AG09309 (cell line): ENCODE measurements around the gene PTGDR2.
A peak's percentile ranks its signal among the peaks of the same experiment; 100 is the strongest.

Source experiments
- DNase-seq: peaks from one replicate; pipeline ENCODE4 v3.0.0-alpha.2; 2010; ENCODE audit warnings: low read depth
- H3K4me3 ChIP-seq: 2 replicates; pipeline ENCODE4 v1.5.1; 2011; ENCODE audit warnings: mild to moderate bottlenecking, low read depth, low read length, moderate library complexity; ENCODE audit not compliant: control insufficient read depth
- TF ChIP-seq, protein P1 (sequence below): IDR thresholded peaks from 2 replicates; pipeline ENCODE4 v1.5.1; 2011; ENCODE audit warnings: mild to moderate bottlenecking, low read depth, low read length, inconsistent platforms; ENCODE audit not compliant: insufficient read depth, control insufficient read depth; ENCODE audit errors: missing control alignments

Gene PTGDR2

DNA sequence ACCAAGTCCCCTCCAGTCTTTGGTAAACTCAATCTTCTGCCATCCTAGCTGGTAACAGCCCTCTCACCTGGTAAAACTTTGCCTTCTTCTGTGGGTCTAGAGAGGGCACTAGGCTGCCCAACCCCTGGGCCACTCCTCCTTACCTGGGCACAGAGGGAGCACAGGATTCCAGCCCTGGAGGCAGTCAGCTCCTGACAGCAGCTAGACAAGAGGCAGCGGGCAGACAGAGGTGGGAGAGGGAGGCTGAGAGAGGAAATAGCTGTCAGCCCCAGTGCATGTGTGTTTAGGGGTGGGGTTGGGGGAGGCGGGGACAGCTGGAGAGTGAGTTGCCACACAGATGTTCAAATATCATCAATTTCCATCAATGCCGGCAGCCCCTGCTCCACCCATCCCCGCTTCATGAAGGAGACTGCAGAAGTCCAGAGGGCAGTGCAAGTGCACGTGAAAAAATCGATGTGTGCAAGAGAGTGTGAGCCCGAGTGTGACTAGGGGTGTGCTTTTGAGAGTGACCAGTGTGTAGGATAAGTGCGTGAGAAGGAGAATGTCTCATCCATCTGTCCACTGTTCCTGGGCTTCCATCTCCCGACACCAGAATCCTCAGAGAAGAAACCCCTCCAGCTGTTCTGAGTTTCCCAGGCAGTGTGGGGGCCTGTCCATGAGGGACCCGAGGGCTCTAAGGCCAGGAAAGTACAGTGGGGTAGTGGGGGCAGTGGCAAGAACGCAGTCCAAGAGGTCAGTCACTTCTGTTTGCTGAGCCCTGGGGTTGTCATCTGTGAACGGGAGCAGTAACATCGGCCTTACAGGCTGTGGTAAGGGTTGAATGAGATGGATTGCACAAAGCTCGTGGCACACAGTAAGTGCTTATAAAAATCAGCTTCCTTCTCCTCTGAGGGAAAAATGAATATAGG, at the start of gene PTGDR2:
Gene PTGDR2 (minus strand): TSS at position 225 of the 908 bp plus-strand sequence. CDS start 2,228 bp downstream, outside the sequence.
- no peak for DNase-seq
- no peak within 1 kb of the TSS for H3K4me3 ChIP-seq
- TF ChIP-seq, protein P1, sequence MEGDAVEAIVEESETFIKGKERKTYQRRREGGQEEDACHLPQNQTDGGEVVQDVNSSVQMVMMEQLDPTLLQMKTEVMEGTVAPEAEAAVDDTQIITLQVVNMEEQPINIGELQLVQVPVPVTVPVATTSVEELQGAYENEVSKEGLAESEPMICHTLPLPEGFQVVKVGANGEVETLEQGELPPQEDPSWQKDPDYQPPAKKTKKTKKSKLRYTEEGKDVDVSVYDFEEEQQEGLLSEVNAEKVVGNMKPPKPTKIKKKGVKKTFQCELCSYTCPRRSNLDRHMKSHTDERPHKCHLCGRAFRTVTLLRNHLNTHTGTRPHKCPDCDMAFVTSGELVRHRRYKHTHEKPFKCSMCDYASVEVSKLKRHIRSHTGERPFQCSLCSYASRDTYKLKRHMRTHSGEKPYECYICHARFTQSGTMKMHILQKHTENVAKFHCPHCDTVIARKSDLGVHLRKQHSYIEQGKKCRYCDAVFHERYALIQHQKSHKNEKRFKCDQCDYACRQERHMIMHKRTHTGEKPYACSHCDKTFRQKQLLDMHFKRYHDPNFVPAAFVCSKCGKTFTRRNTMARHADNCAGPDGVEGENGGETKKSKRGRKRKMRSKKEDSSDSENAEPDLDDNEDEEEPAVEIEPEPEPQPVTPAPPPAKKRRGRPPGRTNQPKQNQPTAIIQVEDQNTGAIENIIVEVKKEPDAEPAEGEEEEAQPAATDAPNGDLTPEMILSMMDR, result no peak

DNA sequence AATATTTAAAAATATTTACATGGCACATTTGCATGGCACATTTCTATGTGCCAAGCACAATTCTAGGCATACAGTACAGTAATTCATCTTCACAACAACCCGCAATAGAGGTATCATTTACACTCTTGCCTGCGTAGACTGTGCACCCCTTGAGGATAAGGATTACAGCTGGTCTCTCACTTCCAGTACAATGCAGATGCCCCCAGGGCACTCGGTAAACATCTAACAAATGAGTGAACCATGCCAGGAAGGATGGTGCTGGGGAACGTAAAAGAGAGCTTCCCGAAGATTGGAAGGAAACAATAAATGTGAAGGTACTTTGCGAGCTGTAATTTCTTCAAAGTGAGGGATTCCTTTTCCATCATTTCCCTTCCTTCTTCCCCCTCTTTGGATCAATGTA, 49.3 kb upstream of the PTGDR2 start:
- H3K4me3 ChIP-seq, result peak overlapping the region; percentile 65
- TF ChIP-seq, protein P1, result no peak
- DNase-seq, result no peak

DNA sequence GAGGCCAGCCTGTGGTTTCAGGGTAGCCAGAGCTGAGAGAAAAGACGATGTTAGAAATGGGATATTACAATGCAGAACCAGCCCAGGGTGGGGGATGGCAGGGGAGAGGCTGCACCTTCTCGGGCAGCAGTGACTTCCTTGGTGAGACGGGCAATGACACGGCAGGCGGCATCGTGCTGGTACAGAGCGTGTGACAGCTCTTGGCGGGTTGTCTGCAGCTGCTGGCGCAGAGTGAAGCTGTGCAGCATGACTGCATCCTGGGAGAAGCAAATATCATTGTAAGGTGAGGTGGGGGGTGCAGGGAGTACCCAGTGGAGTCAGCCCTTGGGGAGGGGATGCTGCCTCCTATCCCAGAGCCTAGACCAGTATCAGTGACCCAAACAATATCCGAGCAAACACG, 46.9 kb upstream of the PTGDR2 start:
- TF ChIP-seq, protein P1, result no peak
- DNase-seq, result no peak
- H3K4me3 ChIP-seq, result no peak overlapping the region

DNA sequence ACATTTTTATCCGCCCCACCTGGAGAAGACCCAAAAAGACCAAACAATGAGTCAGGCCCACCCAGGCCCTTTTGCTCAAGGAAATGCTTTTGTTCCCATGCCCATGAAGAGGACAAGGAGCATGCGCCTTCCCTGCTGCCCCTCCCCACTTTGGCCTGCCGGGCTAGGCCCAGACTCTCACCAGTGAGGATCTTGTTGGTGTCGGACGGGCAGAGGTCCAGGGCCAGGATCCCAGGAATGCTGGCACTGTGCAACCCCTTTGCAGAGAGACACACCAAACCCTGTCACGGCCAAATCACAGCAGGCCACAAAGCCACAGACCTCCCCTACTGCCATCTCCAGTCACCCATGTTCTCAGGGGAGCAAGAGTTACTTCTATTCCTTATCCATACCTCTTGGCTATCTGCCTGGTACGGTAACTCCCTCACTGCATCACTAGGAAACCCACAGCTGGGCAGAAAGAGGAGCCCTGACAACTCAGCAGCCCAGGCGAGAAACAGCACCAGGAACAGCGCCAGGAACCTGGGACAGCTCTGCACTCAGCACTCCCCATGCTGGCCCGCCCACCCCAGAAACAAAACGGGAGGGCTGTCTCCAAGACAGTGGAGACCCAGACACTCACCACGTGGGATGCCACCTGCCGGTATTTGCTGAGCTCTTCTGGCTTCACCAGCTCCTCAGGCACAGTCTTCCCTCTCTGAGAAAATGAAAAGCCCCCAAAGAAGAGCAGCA, 45.1 kb upstream of the PTGDR2 start:
- TF ChIP-seq, protein P1, result no peak
- DNase-seq, result no peak
- H3K4me3 ChIP-seq, result no peak overlapping the region

DNA sequence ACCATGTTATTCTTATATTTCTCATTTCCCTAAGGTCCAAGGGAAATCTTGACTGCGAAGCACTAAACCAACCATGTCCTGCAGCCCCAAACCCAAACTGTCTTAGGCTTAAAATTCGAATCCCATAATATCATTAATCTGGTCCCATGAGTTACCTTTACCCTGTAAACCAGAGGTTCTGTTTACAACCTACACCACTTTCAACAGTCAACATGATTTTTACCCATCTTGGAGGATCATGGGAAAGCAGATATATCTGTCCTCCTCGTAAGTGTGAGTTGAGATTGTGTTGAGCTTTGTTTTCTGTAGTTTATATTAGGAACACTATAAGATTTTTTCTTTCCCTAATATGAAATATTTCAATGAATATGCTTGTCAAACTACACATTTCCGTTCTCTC, 44.2 kb upstream of the PTGDR2 start:
- no peak overlapping the region for H3K4me3 ChIP-seq
- TF ChIP-seq, protein P1, result no peak
- DNase-seq, result no peak

DNA sequence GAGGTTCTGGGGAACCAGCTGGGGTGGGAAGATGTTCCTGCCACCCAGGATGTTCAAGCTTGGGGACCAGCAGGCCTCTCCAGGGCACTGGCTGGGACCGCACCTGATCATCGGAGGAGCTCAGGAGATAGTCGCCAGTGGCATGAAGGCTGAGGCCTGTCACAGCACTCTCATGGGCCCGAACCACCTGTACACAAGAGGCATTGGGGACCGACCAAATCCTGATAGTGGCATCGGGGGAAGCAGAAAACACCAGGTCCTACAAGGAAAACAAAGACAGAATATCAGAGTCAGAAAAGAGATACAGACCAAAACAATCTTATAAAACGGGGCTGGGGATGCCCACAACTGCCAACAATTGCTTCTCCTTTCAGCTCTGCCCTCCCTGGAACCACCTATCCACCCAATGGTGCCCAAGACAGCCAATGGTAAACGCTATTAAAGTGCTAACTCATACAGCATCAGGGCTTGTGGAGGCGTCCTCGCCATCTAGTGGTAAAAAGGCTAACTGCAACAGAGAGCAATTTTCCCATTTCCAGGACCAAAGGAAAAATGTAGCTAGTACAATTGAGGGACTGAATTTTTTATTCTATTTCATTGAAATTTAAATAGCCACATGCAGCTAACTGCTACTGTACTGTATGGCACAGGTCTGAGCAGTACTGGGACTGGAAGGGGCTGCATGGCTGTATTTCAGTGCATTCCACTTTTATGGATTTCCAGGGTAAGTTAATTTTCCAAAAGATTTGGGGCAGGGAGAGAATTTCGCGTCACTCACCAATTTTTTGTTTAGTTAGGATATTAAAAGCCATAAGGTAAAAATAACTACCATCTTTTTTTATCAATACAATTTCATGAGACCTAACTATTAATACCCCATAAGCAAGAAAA, 43.5 kb upstream of the PTGDR2 start:
- H3K4me3 ChIP-seq, result no peak overlapping the region
- TF ChIP-seq, protein P1, result peak; percentile 94
- DNase-seq, result no peak
